Measurements from ENCODE around the gene ASS1. TPM values are rescaled to one million over a fixed set of nuclear protein-coding genes. Genes with fewer than 3 reads are reported as not detected.
A peak's percentile ranks its signal among the peaks of the same experiment; 100 is the strongest.

Gene ASS1
- total RNA-seq, 4 donors from 2014 or later = 106 to 761 (median 547) TPM

DNA sequence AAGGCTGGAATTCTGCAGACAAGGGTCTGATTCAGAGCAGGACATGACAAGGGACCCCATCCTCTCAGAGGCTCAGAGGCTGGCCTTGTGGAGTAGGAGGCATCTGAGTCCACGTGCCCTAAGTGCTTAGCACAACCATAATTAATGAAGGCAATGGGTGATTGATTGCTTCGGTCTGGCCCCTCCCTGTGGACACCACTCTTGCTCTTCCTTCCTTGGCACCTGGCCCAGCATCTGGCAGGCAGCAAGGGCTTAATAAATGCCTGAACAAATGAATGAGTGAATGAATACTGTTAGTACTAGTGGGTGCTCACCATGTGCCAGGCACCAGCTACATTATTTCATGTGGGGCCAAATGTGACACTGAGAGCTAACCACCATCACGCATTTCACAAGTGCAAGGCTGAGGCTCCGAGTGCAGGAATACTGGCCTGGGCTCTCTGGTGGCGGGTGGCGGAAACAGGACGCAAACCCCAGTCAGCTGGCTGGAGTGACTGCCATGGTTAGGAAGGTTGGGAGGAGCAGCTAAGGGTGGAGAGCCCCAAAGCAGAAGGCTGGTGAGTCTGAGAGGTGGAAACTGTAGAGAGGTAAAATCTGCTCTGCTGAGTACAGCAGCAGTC is 53.6 kb downstream of the ASS1 start:
- Histone ChIP-seq H3K4me1 (peaks cover 0 to 30% (median 4%) of the 10 kb centered on the region in 4 donors), H3K4me3 (no peak overlapping the region), H3K36me3 (peaks cover 0 to 35% (median 0%) of the 10 kb centered on the region in 3 donors), H3K27ac (peak overlapping the region in 3 of 4 donors; percentile 27 to 89 (median 72)), H3K9me3 (peaks cover 0 to 11% (median 0%) of the 10 kb centered on the region in 4 donors), H3K27me3 (no peaks in the 10 kb centered on the region)
- TF ChIP-seq POLR2A (IDR thresholded peaks at IDR 0.05) = no peak
- TF ChIP-seq, protein P1, sequence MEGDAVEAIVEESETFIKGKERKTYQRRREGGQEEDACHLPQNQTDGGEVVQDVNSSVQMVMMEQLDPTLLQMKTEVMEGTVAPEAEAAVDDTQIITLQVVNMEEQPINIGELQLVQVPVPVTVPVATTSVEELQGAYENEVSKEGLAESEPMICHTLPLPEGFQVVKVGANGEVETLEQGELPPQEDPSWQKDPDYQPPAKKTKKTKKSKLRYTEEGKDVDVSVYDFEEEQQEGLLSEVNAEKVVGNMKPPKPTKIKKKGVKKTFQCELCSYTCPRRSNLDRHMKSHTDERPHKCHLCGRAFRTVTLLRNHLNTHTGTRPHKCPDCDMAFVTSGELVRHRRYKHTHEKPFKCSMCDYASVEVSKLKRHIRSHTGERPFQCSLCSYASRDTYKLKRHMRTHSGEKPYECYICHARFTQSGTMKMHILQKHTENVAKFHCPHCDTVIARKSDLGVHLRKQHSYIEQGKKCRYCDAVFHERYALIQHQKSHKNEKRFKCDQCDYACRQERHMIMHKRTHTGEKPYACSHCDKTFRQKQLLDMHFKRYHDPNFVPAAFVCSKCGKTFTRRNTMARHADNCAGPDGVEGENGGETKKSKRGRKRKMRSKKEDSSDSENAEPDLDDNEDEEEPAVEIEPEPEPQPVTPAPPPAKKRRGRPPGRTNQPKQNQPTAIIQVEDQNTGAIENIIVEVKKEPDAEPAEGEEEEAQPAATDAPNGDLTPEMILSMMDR (IDR thresholded peaks at IDR 0.05) = no peak
- DNase-seq = peak in 2 of 3 donors; percentile 60 to 65

DNA sequence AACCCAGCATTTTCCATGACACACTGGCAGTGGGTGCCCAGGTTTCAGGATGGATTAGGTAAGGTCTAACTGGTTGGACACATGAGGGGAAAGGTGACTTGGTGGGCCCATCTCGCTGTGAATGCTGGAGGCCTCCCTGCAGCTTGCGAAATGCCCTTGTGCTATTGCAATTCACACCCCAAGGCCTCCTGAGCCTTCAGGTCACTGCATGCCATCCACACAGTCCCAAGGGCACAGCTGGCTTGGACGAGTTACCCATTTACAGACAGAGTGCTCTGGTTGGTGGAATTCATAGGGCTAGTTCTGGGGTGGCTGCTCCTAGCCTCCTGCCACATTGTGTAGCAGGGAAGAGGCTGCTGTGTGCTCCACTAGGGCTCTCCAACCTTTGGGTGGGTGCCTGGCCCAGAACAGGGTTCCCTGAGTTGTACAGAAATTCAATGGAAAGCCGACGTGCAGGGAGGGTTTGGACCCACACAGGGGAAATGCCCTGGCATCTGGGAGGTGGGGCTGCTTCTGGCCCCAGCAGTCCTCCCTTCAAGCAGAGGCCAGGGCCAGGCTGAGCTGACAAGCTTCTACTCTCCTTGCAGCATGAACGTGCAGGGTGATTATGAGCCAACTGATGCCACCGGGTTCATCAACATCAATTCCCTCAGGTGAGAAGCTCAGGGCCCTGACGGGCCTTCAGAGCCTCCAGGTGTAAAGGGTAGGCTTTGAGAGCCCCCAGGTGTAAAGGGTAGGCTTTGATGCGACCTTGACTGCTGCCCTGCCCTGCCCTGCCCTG is 54.3 kb downstream of the ASS1 start:
- H3K4me1 ChIP-seq = peaks cover 0 to 30% (median 4%) of the 10 kb centered on the region in 4 donors
- H3K4me3 ChIP-seq = no peak overlapping the region
- no peak for TF ChIP-seq POLR2A (IDR thresholded peaks at IDR 0.05)
- TF ChIP-seq, protein P1 (IDR thresholded peaks at IDR 0.05) = no peak
- no peaks in the 10 kb centered on the region for H3K27me3 ChIP-seq
- H3K36me3 ChIP-seq = peaks cover 0 to 28% (median 0%) of the 10 kb centered on the region in 3 donors
- peak in 1 of 3 donors; percentile 53 for DNase-seq
- H3K27ac ChIP-seq = peak overlapping the region in 3 of 4 donors; percentile 53 to 89 (median 72)
- peaks cover 0 to 11% (median 0%) of the 10 kb centered on the region in 4 donors for H3K9me3 ChIP-seq

DNA sequence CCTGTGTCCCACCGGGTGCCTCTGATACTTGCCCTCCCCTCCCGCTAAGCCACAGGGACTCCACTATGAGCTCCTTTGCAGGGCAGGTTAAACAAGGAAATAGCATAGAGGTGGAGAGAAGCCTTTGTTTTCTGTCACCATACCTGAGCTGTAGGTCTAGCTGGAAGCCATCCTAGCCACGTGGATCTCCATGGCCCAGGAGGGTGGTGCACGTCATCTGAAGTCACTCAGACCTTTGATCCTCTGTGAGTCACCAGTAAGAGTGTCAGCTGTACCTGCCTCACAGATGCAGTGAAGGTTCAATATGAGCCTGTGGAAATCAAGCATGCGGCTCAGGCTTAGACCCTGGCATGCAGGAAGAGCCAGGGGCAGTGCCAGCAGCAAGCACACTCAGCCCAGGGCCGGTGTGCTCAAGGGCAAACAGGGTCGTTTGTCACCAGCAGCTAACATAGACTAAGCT is 55.1 kb downstream of the ASS1 start:
- Histone ChIP-seq H3K36me3 (peaks cover 0 to 21% (median 0%) of the 10 kb centered on the region in 3 donors), H3K4me1 (peaks cover 0 to 30% (median 4%) of the 10 kb centered on the region in 4 donors), H3K4me3 (no peak overlapping the region), H3K27ac (peak overlapping the region in 3 of 4 donors; percentile 64 to 89 (median 72)), H3K9me3 (peaks cover 0 to 8% (median 0%) of the 10 kb centered on the region in 4 donors), H3K27me3 (no peaks in the 10 kb centered on the region)
- TF ChIP-seq, protein P1 (IDR thresholded peaks at IDR 0.05) = no peak
- peak in 1 of 2 donors; percentile 35 for TF ChIP-seq POLR2A (IDR thresholded peaks at IDR 0.05)
- peak in 2 of 3 donors; percentile 74 to 89 for DNase-seq

DNA sequence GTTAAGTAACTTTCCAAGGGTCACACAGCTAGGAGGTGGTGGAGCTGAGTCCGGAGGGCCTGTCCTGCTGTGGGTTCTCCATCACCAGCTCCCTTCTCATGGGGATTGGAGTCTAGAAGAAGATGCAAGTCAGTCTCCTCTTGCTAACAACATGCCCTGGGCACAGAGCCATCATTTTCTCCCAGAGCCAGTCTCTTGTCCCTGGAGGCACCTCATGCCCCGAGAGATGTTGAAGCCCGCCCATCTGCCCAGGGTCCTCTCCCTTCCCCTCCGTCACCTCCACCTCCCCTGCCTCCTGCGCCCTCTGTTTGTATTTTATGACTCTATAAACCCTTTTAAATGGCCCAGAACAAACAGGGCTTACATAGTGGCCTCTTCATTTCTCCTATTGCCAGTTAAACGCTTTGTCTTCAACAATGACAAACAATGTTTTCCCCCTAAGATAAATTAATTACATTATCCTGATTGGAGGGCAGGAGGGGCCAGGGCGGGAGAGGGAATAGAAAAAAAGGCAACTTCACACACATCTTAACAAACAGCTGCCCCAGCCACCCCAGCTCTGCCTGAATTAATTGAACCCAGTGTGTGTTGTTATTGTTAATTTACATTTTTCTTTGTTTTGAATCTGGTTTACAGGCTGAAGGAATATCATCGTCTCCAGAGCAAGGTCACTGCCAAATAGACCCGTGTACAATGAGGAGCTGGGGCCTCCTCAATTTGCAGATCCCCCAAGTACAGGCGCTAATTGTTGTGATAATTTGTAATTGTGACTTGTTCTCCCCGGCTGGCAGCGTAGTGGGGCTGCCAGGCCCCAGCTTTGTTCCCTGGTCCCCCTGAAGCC is 55.8 kb downstream of the ASS1 start:
- peaks cover 0 to 30% (median 4%) of the 10 kb centered on the region in 4 donors for H3K4me1 ChIP-seq
- H3K9me3 ChIP-seq = peaks cover 0 to 4% (median 0%) of the 10 kb centered on the region in 4 donors
- DNase-seq = no peak
- no peak for TF ChIP-seq POLR2A (IDR thresholded peaks at IDR 0.05)
- TF ChIP-seq, protein P1 (IDR thresholded peaks at IDR 0.05) = no peak
- no peaks in the 10 kb centered on the region for H3K27me3 ChIP-seq
- no peak overlapping the region for H3K4me3 ChIP-seq
- H3K27ac ChIP-seq = peak overlapping the region in 3 of 4 donors; percentile 64 to 89 (median 72)
- H3K36me3 ChIP-seq = peaks cover 0 to 13% (median 0%) of the 10 kb centered on the region in 3 donors

DNA sequence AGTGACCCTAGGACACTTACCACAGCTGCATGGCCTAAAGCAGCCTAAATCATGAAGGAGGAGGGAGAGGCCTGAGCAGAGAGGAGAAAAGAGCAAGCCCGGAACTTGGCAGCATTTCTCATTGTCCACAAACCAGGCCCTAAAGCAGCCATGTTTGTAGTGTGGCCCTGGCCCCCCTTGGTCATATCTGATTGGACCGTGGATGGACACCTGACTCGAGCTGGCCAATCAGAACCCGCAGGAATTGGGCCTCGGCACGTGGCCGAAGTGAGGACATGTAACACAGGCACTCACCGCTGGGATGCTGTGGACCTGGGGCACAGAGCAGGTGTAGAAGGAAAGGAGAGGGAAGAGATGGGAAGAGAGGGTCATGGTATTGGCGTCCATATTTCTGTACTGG is 56.9 kb downstream of the ASS1 start:
- no peak for TF ChIP-seq POLR2A (IDR thresholded peaks at IDR 0.05)
- TF ChIP-seq, protein P1 (IDR thresholded peaks at IDR 0.05) = no peak

More for the DNA sequence above, 56.9 kb downstream of the ASS1 start:
- peaks cover 0 to 30% (median 4%) of the 10 kb centered on the region in 4 donors for H3K4me1 ChIP-seq
- no peaks in the 10 kb centered on the region for H3K27me3 ChIP-seq
- no peak for DNase-seq
- no peaks in the 10 kb centered on the region for H3K9me3 ChIP-seq
- H3K4me3 ChIP-seq = no peak overlapping the region
- H3K27ac ChIP-seq = no peak overlapping the region
- H3K36me3 ChIP-seq = peaks cover 0 to 9% (median 0%) of the 10 kb centered on the region in 3 donors

All from Peyer's patch (tissue), 4 donors.